ENCODE measurements around the gene CDK14.
"Not testable (repeated sequence)": the region's sequence is repeated elsewhere in the genome, so short reads cannot be mapped to it uniquely, and the experiment has no call there.

Gene CDK14

DNA sequence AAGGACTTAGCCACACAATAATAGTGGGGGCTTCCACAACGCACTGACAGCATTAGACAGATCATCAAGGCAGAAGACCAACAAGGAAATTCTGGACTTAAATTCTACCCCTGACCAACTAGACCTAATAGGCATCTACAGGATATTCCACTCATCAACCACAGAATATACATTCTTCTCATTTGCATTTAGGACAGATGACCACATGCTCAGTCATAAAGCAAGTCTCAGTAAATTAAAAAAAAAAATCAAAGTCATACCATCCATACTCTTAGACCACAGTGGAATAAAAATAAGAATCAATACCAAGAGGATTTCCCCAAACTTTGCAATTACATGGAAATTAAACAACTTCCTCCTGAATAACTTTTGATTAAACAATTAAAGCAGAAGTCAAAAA, 155.9 kb downstream of the CDK14 start:
- no peaks in the 10 kb centered on the region for H3K9me3 ChIP-seq (ENCODE audit: control insufficient read depth, insufficient read depth, low read length)
- H3K27me3 ChIP-seq (ENCODE audit: control insufficient read depth, insufficient read depth, low read length): no peaks in the 10 kb centered on the region
- H3K4me3 ChIP-seq (ENCODE audit: low read depth, low read length): no peak overlapping the region
- no peaks in the 10 kb centered on the region for H3K36me3 ChIP-seq (ENCODE audit: control insufficient read depth, insufficient read depth, low read length)
- no peak overlapping the region for H3K9ac ChIP-seq (ENCODE audit: low read depth, low read length)
- no peaks in the 10 kb centered on the region for H3K4me1 ChIP-seq (ENCODE audit: control insufficient read depth, insufficient read depth, low read length)

DNA sequence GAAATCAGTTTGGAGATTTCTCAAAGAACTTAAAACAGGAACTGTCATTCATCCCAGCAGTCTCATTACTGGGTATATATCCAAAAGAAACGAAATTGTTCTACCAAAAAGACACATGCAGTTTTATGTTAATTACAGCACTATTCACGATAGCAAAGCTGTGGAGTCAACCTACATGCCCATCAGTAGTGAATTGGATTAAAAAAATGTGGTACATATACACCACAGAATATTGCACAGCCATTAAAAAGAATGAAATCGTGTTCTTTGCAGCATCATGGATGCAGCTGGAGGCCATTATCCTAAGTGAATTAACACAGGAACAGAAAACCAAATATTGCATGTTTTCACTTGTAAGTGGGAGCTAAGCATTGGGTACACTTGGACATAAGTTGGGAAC, 158.9 kb downstream of the CDK14 start:
- Histone ChIP-seq H3K4me3 (ENCODE audit: low read depth, low read length) (no peak overlapping the region), H3K27me3 (ENCODE audit: control insufficient read depth, insufficient read depth, low read length) (no peaks in the 10 kb centered on the region), H3K36me3 (ENCODE audit: control insufficient read depth, insufficient read depth, low read length) (no peaks in the 10 kb centered on the region), H3K9me3 (ENCODE audit: control insufficient read depth, insufficient read depth, low read length) (no peaks in the 10 kb centered on the region), H3K9ac (ENCODE audit: low read depth, low read length) (no peak overlapping the region), H3K4me1 (ENCODE audit: control insufficient read depth, insufficient read depth, low read length) (no peaks in the 10 kb centered on the region)

DNA sequence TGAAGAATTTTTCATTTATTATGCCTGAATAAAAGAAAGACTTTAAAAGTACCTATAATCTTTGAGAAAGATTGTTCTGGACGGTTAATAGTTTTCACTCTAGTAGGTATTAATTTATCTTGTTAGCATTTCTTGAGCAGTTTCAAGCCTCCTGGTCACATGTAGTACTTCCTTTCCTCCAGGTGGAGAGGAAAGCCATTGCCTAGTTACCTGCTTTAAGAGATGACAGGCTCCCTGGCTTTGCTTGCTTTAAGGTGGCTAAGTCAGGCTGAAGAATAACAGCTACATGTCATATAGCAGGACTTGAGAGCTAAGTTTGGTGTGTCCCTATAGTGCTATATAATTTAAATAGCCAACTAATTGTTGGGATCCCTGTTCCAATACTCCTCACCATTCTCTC, 160.2 kb downstream of the CDK14 start:
- Histone ChIP-seq H3K9ac (ENCODE audit: low read depth, low read length) (no peak overlapping the region), H3K4me1 (ENCODE audit: control insufficient read depth, insufficient read depth, low read length) (no peaks in the 10 kb centered on the region), H3K9me3 (ENCODE audit: control insufficient read depth, insufficient read depth, low read length) (no peaks in the 10 kb centered on the region), H3K4me3 (ENCODE audit: low read depth, low read length) (no peak overlapping the region), H3K27me3 (ENCODE audit: control insufficient read depth, insufficient read depth, low read length) (no peaks in the 10 kb centered on the region), H3K36me3 (ENCODE audit: control insufficient read depth, insufficient read depth, low read length) (no peaks in the 10 kb centered on the region)

DNA sequence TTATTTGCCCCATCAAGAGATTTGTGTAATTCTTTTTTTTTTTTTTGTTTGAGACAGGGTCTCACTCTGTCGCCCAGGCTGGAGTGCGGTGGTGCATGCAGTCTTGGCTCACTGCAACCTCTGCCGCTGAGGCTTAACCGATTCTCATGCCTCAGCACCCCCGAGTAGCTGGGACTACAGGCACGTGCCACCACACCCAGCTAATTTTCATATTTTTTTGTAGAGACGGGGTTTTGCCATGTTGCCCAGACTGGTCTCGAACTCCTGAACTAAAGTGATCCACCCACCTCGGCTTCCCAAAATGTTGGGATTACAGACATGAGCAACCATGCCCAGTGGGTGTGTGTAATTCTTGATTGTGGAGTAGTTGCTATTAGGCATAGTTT, 161.4 kb downstream of the CDK14 start:
- H3K36me3 ChIP-seq (ENCODE audit: control insufficient read depth, insufficient read depth, low read length); H3K27me3 ChIP-seq (ENCODE audit: control insufficient read depth, insufficient read depth, low read length); H3K9me3 ChIP-seq (ENCODE audit: control insufficient read depth, insufficient read depth, low read length); H3K4me3 ChIP-seq (ENCODE audit: low read depth, low read length); H3K4me1 ChIP-seq (ENCODE audit: control insufficient read depth, insufficient read depth, low read length); H3K9ac ChIP-seq (ENCODE audit: low read depth, low read length): not testable (repeated sequence)

DNA sequence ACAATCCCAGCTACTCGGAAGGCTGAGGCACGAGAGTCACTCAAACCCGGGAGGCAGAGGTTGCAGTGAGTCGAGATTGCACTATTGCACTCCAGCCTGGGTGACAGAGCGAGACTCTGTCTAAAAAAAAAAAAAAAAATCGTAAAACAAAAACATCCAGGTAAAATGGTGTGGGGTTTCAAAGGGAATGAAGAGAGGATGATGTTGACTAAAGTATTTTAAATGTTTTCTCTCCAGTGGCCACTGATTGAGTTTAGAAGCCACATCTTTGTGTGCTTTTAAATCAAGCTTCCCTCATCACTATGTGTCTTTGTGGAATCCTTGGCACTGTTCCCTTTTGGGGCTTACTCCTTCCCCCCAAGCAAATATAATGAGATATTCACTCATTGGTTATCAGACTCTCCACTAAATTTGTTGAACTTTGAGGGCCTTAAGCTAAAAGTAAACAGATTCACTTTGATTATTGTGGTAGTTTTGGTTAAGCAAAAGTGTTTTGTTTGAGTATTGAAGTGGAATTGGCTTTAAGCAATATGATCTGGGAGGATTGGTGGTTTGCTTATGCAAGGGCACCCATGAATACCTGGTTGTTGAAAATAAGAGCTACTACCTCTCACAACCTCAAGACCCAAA, 162.9 kb downstream of the CDK14 start:
- Histone ChIP-seq H3K9ac (ENCODE audit: low read depth, low read length) (no peak overlapping the region), H3K4me3 (ENCODE audit: low read depth, low read length) (no peak overlapping the region), H3K9me3 (ENCODE audit: control insufficient read depth, insufficient read depth, low read length) (no peaks in the 10 kb centered on the region), H3K4me1 (ENCODE audit: control insufficient read depth, insufficient read depth, low read length) (peaks cover under 1% of the 10 kb centered on the region), H3K36me3 (ENCODE audit: control insufficient read depth, insufficient read depth, low read length) (no peaks in the 10 kb centered on the region), H3K27me3 (ENCODE audit: control insufficient read depth, insufficient read depth, low read length) (no peaks in the 10 kb centered on the region)

DNA sequence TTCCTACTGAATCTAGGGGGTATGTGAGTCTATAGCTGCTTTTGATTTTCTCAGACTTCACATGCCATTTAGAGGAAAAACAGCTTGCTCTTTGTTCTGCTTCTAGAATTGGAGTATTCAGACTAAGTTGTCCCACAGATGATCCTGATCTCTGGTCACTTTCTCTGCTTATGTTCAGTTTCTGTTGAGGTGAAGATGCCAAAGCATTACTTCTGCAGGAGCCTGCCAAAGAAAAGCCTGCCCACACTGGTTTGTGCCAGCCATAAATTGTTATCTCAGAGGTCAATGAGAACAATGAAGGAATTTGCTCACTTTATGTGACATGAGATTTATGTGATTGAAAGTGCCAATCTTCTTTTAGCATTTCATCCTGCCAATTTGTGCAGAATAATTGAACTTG, 163.6 kb downstream of the CDK14 start:
- Histone ChIP-seq H3K9me3 (ENCODE audit: control insufficient read depth, insufficient read depth, low read length) (no peaks in the 10 kb centered on the region), H3K27me3 (ENCODE audit: control insufficient read depth, insufficient read depth, low read length) (no peaks in the 10 kb centered on the region), H3K36me3 (ENCODE audit: control insufficient read depth, insufficient read depth, low read length) (no peaks in the 10 kb centered on the region), H3K9ac (ENCODE audit: low read depth, low read length) (no peak overlapping the region), H3K4me1 (ENCODE audit: control insufficient read depth, insufficient read depth, low read length) (peaks cover 8% of the 10 kb centered on the region), H3K4me3 (ENCODE audit: low read depth, low read length) (no peak overlapping the region)

DNA sequence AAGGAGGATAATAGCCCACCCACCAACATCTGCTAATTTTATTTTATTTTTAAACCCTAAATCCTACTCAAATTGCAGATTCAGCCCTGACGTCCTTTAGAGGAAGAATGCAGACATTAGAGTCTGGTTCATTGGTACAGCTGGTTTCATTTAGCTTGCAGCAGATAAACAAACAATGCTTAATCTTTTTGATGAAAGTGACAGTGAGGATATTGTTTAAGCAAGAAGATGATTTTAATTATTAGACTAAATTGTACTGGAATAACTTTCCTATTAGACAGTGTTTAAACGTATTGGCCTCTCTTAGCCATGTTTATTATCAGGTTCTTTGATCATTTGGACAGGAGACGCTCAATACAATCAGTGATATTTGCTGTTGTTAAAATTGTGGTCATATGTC, 164.8 kb downstream of the CDK14 start:
- Histone ChIP-seq H3K4me3 (ENCODE audit: low read depth, low read length) (no peak overlapping the region), H3K27me3 (ENCODE audit: control insufficient read depth, insufficient read depth, low read length) (no peaks in the 10 kb centered on the region), H3K4me1 (ENCODE audit: control insufficient read depth, insufficient read depth, low read length) (peaks cover 13% of the 10 kb centered on the region), H3K36me3 (ENCODE audit: control insufficient read depth, insufficient read depth, low read length) (no peaks in the 10 kb centered on the region), H3K9me3 (ENCODE audit: control insufficient read depth, insufficient read depth, low read length) (no peaks in the 10 kb centered on the region), H3K9ac (ENCODE audit: low read depth, low read length) (no peak overlapping the region)

DNA sequence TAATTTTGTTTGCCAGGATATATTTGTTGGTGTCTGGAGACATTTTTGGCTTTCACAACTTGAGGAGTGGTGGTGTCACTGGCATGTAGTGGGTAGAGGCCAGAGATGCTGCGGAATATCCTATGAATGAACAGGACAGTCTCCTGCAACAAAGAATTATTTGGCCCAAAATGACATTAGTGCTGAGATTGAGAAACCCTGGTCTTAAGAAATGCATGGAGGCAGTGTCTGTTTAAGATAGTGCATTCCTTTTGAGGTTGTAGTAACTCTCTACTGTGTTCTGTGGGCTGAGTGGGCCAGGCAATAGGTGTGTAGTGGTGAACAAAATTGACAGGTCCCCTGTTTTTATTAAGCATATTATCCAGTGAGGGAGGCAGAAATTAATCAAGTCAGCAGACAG, 165.5 kb downstream of the CDK14 start:
- H3K9ac ChIP-seq (ENCODE audit: low read depth, low read length): no peak overlapping the region
- H3K4me3 ChIP-seq (ENCODE audit: low read depth, low read length): no peak overlapping the region
- no peaks in the 10 kb centered on the region for H3K9me3 ChIP-seq (ENCODE audit: control insufficient read depth, insufficient read depth, low read length)
- no peaks in the 10 kb centered on the region for H3K36me3 ChIP-seq (ENCODE audit: control insufficient read depth, insufficient read depth, low read length)
- peaks cover 13% of the 10 kb centered on the region for H3K4me1 ChIP-seq (ENCODE audit: control insufficient read depth, insufficient read depth, low read length)
- H3K27me3 ChIP-seq (ENCODE audit: control insufficient read depth, insufficient read depth, low read length): no peaks in the 10 kb centered on the region

DNA sequence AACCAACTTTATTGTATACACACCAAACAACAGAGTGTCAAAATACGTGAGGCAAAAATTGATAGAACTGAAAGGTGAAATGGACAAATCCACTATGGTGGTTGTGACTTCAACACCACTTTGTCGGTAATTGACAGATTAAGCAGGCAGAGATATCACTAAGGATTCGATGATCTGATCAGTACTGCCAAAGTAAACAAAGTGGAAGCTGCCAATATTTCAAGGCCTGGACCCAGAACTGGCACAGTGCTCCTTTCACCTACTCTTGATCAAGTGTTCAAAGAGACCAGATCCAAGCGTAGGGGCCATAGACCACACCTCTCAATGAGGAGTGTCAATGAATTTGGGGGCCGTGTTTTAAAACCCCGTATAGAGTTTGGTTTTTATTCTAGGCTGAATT, 167.0 kb downstream of the CDK14 start:
- Histone ChIP-seq H3K36me3 (ENCODE audit: control insufficient read depth, insufficient read depth, low read length) (no peaks in the 10 kb centered on the region), H3K4me3 (ENCODE audit: low read depth, low read length) (no peak overlapping the region), H3K9ac (ENCODE audit: low read depth, low read length) (no peak overlapping the region), H3K9me3 (ENCODE audit: control insufficient read depth, insufficient read depth, low read length) (no peaks in the 10 kb centered on the region), H3K27me3 (ENCODE audit: control insufficient read depth, insufficient read depth, low read length) (no peaks in the 10 kb centered on the region), H3K4me1 (ENCODE audit: control insufficient read depth, insufficient read depth, low read length) (peaks cover 13% of the 10 kb centered on the region)

DNA sequence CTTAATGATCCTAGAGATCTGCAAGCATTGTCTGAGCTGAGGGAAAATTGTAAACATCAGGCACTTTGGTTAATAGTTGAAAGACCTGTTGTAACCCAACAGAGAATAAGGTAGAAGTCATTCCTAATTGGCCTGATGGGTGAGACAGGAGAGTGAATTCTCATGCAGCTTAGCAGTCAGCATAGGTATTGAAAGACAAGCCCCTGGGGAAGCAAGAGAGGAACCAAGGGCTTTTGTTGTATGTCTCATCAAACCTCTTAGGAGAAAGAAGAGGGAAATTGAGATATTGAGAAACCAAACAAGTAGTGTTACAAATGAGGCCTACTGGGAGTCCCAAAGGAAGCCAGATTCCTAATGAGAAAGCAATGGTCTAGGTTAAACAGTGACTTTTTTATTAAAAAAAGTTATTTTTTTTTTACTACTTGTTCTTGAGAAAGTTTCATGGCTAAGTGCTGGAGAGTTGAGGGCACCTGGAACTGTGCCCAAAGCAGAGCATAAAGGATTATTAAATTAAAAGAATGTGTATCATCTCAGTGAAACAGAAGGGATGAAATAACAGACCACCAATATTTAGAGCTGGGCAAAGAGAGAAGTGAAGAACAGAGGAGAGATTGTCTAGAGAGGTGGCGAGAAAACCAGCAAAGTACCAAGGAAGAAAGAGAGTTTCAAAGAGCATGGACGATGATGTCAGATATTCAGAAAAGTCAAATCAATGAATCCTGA, 168.9 kb downstream of the CDK14 start:
- peaks cover 13% of the 10 kb centered on the region for H3K4me1 ChIP-seq (ENCODE audit: control insufficient read depth, insufficient read depth, low read length)
- no peaks in the 10 kb centered on the region for H3K9me3 ChIP-seq (ENCODE audit: control insufficient read depth, insufficient read depth, low read length)
- H3K4me3 ChIP-seq (ENCODE audit: low read depth, low read length): no peak overlapping the region
- no peak overlapping the region for H3K9ac ChIP-seq (ENCODE audit: low read depth, low read length)
- H3K36me3 ChIP-seq (ENCODE audit: control insufficient read depth, insufficient read depth, low read length): no peaks in the 10 kb centered on the region
- no peaks in the 10 kb centered on the region for H3K27me3 ChIP-seq (ENCODE audit: control insufficient read depth, insufficient read depth, low read length)

DNA sequence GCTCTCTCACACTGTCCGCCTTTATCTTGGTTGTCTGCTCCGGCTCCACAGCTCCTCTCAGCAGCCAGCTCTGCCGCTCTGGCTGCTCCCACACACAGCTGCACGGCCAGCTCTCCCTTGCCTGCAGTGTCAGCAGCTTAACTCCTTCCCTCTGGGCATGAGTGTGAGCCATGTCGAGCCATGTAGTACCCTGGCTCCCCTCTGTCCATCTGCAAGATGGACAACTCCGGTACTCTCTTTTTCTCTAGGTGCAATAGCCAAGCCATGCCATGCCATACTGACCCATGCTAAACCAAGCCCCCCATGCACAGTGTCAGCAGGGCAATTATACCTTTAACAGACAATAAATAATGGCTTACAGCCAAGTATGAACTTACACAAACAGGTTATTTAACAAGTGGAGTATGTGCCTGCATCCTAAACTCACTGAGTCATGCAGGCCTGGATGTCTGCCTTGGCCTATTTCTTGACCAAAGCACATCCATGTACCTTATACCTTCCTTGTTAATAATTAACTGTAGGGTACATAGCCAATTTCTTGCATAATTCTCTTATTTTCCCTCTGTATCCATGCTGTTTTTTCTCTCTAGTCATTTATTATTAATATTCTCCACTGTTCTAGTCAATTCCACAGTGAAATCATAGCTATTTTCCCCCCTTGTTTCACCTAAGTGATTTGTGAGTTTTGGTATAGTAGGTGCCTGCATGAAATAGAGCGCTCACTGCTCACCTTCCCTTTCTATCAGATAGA, 170.9 kb downstream of the CDK14 start:
- H3K27me3 ChIP-seq (ENCODE audit: control insufficient read depth, insufficient read depth, low read length): no peaks in the 10 kb centered on the region
- H3K9me3 ChIP-seq (ENCODE audit: control insufficient read depth, insufficient read depth, low read length): no peaks in the 10 kb centered on the region
- peaks cover 13% of the 10 kb centered on the region for H3K4me1 ChIP-seq (ENCODE audit: control insufficient read depth, insufficient read depth, low read length)
- H3K4me3 ChIP-seq (ENCODE audit: low read depth, low read length): no peak overlapping the region
- H3K9ac ChIP-seq (ENCODE audit: low read depth, low read length): no peak overlapping the region
- no peaks in the 10 kb centered on the region for H3K36me3 ChIP-seq (ENCODE audit: control insufficient read depth, insufficient read depth, low read length)

DNA sequence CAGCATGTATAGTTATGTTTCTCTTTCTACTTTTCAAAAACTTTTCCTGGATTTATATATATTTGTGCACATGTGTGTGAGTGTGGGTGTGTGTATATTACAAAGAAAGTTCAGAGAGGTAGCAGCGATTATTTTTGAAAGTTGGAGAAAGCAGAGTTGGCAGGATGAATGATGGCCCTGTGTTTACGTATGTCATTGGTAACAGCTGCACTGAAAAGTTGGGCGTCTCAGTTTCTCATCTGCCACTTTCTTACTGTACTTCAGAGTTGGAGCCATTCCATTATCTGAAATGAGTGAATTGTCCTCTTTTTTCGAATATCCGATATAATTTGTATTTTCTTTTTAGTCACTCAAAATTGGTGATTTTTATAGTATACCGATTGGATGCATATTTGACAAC, 172.2 kb downstream of the CDK14 start:
- no peaks in the 10 kb centered on the region for H3K36me3 ChIP-seq (ENCODE audit: control insufficient read depth, insufficient read depth, low read length)
- no peaks in the 10 kb centered on the region for H3K9me3 ChIP-seq (ENCODE audit: control insufficient read depth, insufficient read depth, low read length)
- H3K4me1 ChIP-seq (ENCODE audit: control insufficient read depth, insufficient read depth, low read length): peaks cover 13% of the 10 kb centered on the region
- H3K27me3 ChIP-seq (ENCODE audit: control insufficient read depth, insufficient read depth, low read length): no peaks in the 10 kb centered on the region
- H3K4me3 ChIP-seq (ENCODE audit: low read depth, low read length): no peak overlapping the region
- no peak overlapping the region for H3K9ac ChIP-seq (ENCODE audit: low read depth, low read length)

All from iPS-15b (cell line).